SK-N-SH treated with all-trans-retinoic acid at 6 μM for 48 hours (cell line): ENCODE measurements around the gene CREB3.

Source experiments
- ARNTL ChIP-seq: fragments of 450-650 bp; formaldehyde crosslinking; IDR thresholded peaks from 2 replicates; pipeline ENCODE4 v1.5.0; 2020; ENCODE audit warnings: low read depth, mild to moderate bottlenecking, moderate library complexity, borderline replicate concordance
- CSDC2 ChIP-seq: fragments of 250-450 bp; sonication (Bioruptor Pico); IDR thresholded peaks from 2 replicates; pipeline ENCODE4 v1.5.0; 2020; ENCODE audit warnings: mild to moderate bottlenecking, moderate library complexity
- GLIS3 ChIP-seq: fragments of 250-450 bp; sonication (Bioruptor Pico); IDR thresholded peaks from 2 replicates; pipeline ENCODE4 v1.5.0; 2020; ENCODE audit warnings: mild to moderate bottlenecking, moderate library complexity
- PATZ1 ChIP-seq: fragments of 250-450 bp; sonication (Bioruptor Pico); IDR thresholded peaks from 2 replicates; pipeline ENCODE4 v1.8.0; 2020; ENCODE audit warnings: mild to moderate bottlenecking, moderate library complexity, borderline replicate concordance
- POU6F1 ChIP-seq: fragments of 250-450 bp; sonication (Bioruptor Pico); IDR thresholded peaks from 2 replicates; pipeline ENCODE4 v1.8.0; 2021; ENCODE audit warnings: low read depth, mild to moderate bottlenecking, moderate library complexity, borderline replicate concordance
- RARB ChIP-seq: fragments of 250-450 bp; sonication (Bioruptor Pico); IDR thresholded peaks from 2 replicates; pipeline ENCODE4 v1.8.0; 2021; ENCODE audit warnings: mild to moderate bottlenecking, moderate library complexity
- SNAI2 ChIP-seq: fragments of 250-450 bp; sonication (Bioruptor Pico); IDR thresholded peaks from 2 replicates; pipeline ENCODE4 v1.5.0; 2020; ENCODE audit warnings: mild to moderate bottlenecking, moderate library complexity
- TOX ChIP-seq: fragments of 250-450 bp; sonication (Bioruptor Pico); IDR thresholded peaks from 2 replicates; pipeline ENCODE4 v1.8.0; 2021; ENCODE audit warnings: mild to moderate bottlenecking, moderate library complexity, borderline replicate concordance
- TSHZ2 ChIP-seq: fragments of 250-450 bp; sonication (Bioruptor Pico); IDR thresholded peaks from 2 replicates; pipeline ENCODE4 v1.5.0; 2020; ENCODE audit warnings: mild to moderate bottlenecking, moderate library complexity
- ZC3H10 ChIP-seq: fragments of 250-450 bp; sonication (Bioruptor Pico); IDR thresholded peaks from 2 replicates; pipeline ENCODE4 v1.5.1; 2021; ENCODE audit warnings: mild to moderate bottlenecking, moderate library complexity
- ZFP3 ChIP-seq: fragments of 250-450 bp; sonication (Bioruptor Pico); IDR thresholded peaks from 2 replicates; pipeline ENCODE4 v1.5.0; 2020; ENCODE audit warnings: mild to moderate bottlenecking, moderate library complexity

- TF ChIP-seq ARNTL (CRISPR knock-in tag) (no peak), ZC3H10 (CRISPR knock-in tag) (no peak), POU6F1 (CRISPR knock-in tag) (no peak), CSDC2 (CRISPR knock-in tag) (no peak), PATZ1 (CRISPR knock-in tag) (no peak), ZFP3 (CRISPR knock-in tag) (no peak), GLIS3 (CRISPR knock-in tag) (no peak), SNAI2 (no peak), RARB (CRISPR knock-in tag) (no peak), TSHZ2 (CRISPR knock-in tag) (no peak), TOX (CRISPR knock-in tag) (no peak)
Measured at GRCh38 chr9:35753466-35753865, 21.0 kb downstream of the CREB3 start.
